Neural crest cell (in vitro differentiated cells): ENCODE data around the gene ANK3. TPM values are rescaled to one million over a fixed set of nuclear protein-coding genes. Genes with fewer than 3 reads are reported as not detected.

Source experiments
- DNase-seq: peaks from one replicate; pipeline ENCODE4 v3.0.0; 2021; ENCODE audit warnings: low read depth, mixed read lengths, low spot score
- H3K27ac Mint-ChIP-seq: one replicate; pipeline ENCODE4 v1.8.0; 2021; ENCODE audit warnings: mild to moderate bottlenecking, mixed read lengths; ENCODE audit not compliant: unreplicated experiment
- H3K27me3 Mint-ChIP-seq: 2 replicates; pipeline ENCODE4 v1.8.0; 2021; ENCODE audit warnings: low read depth, mild to moderate bottlenecking, mixed read lengths
- H3K36me3 Mint-ChIP-seq: 2 replicates; pipeline ENCODE4 v1.8.0; 2021; ENCODE audit warnings: low read depth, mild to moderate bottlenecking, mixed read lengths
- H3K4me1 Mint-ChIP-seq: 2 replicates; pipeline ENCODE4 v1.8.0; 2021; ENCODE audit warnings: mixed read lengths
- H3K4me3 Mint-ChIP-seq: one replicate; pipeline ENCODE4 v1.8.0; 2021; ENCODE audit warnings: mild to moderate bottlenecking, mixed read lengths
- H3K9me3 Mint-ChIP-seq: 2 replicates; pipeline ENCODE4 v1.8.0; 2021; ENCODE audit warnings: mixed read lengths
- total RNA-seq: library from RNA; stranded (reverse); gene quantifications from 2 replicates; pipeline ENCODE4 v1.2.1, GENCODE V29; 2021
- TF ChIP-seq, protein P1 (sequence below): fragments of 200-600 bp; sonication (generic); conservative IDR thresholded peaks from 2 replicates; pipeline ENCODE4 v1.5.0; 2021; ENCODE audit warnings: antibody characterized with exemption, mild to moderate bottlenecking

Gene ANK3
- total RNA-seq, 1 donor from 2014 or later, result 45.2 TPM

DNA sequence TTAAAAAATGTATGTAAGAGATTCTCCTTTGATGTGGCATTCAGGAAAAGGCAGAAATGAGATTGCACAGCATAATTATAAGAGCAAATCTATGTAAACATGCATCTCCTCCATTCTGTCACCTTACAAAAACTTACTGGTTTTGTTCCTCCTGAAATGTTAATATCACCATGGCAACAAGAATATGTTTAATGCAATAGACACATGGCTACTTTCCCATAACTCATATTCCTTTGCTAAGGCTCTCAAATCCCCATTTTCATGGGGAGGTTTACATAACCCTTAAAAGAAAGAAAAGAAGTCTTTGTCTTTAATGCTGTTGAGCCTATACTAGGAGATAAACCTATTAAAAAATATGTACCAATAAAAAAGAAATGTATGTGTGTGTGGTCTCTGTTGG lies 136.2 kb downstream of the ANK3 start:
- Mint-ChIP-seq H3K36me3 (no peaks in the 10 kb centered on the region), H3K4me3 (no peak overlapping the region), H3K9me3 (no peaks in the 10 kb centered on the region), H3K27me3 (no peaks in the 10 kb centered on the region), H3K4me1 (peaks cover 16% of the 10 kb centered on the region), H3K27ac (no peak overlapping the region)
- no peak for DNase-seq
- TF ChIP-seq, protein P1, sequence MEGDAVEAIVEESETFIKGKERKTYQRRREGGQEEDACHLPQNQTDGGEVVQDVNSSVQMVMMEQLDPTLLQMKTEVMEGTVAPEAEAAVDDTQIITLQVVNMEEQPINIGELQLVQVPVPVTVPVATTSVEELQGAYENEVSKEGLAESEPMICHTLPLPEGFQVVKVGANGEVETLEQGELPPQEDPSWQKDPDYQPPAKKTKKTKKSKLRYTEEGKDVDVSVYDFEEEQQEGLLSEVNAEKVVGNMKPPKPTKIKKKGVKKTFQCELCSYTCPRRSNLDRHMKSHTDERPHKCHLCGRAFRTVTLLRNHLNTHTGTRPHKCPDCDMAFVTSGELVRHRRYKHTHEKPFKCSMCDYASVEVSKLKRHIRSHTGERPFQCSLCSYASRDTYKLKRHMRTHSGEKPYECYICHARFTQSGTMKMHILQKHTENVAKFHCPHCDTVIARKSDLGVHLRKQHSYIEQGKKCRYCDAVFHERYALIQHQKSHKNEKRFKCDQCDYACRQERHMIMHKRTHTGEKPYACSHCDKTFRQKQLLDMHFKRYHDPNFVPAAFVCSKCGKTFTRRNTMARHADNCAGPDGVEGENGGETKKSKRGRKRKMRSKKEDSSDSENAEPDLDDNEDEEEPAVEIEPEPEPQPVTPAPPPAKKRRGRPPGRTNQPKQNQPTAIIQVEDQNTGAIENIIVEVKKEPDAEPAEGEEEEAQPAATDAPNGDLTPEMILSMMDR, result no peak

- TF ChIP-seq, protein P1, result no peak
- peaks cover 8% of the 10 kb centered on the region for H3K4me1 Mint-ChIP-seq
- no peak overlapping the region for H3K27ac Mint-ChIP-seq
- no peaks in the 10 kb centered on the region for H3K9me3 Mint-ChIP-seq
- H3K4me3 Mint-ChIP-seq, result no peak overlapping the region
- DNase-seq, result no peak
- no peaks in the 10 kb centered on the region for H3K36me3 Mint-ChIP-seq
- no peaks in the 10 kb centered on the region for H3K27me3 Mint-ChIP-seq
These were observed 137.0 kb downstream of the ANK3 start for GRCh38 chr10:60252688-60253087.

GRCh38 chr10:60246382-60246781 lies 143.3 kb downstream of the ANK3 start:
- Mint-ChIP-seq H3K27me3 (no peaks in the 10 kb centered on the region), H3K4me1 (no peaks in the 10 kb centered on the region), H3K4me3 (no peak overlapping the region)

DNA sequence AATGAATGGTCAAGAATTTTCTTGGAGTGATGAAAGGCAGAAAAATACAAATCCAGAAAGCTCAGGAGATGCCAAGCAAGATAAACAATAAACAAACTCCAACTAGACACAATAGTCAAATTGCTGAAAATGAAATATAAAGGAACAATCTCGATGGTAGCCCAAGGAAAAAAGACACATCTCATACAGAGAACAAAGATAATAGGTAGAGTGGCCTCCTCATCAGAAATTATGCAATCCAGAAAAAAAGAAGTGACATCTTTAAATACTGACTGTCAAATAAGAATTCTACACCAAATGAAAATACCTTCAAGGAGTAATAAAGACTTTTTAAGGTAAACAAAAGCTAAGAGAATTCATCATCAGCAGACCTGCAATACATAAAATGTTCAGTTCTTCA lies 150.4 kb downstream of the ANK3 start:
- Mint-ChIP-seq H3K4me1 (peaks cover 7% of the 10 kb centered on the region), H3K4me3 (no peak overlapping the region), H3K9me3 (peaks cover 2% of the 10 kb centered on the region), H3K27me3 (no peaks in the 10 kb centered on the region), H3K36me3 (no peaks in the 10 kb centered on the region), H3K27ac (no peak overlapping the region)
- no peak for DNase-seq
- TF ChIP-seq, protein P1, result no peak

More at GRCh38 chr10:60246382-60246781, 143.3 kb downstream of the ANK3 start:
- no peak overlapping the region for H3K27ac Mint-ChIP-seq
- H3K36me3 Mint-ChIP-seq, result no peaks in the 10 kb centered on the region
- no peaks in the 10 kb centered on the region for H3K9me3 Mint-ChIP-seq
- TF ChIP-seq, protein P1, result no peak
- no peak for DNase-seq

DNA sequence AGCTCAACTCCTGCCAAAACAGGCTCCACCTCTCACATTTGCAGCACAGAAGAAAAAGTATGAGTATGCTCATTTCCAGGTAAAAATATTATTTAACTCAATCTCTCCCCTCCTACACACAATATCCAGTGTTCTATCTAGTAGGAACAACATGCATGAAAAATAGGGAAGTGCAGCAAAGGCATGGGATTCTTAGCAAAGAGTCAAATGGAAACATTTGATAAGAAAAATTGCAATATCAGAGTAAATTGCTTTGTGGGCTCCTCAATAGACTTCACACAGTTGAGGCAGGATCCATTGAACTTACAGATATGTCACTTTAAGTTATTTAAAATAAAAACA lies 150.9 kb downstream of the ANK3 start:
- no peak overlapping the region for H3K4me3 Mint-ChIP-seq
- H3K36me3 Mint-ChIP-seq, result no peaks in the 10 kb centered on the region
- no peak overlapping the region for H3K27ac Mint-ChIP-seq
- DNase-seq, result no peak
- H3K4me1 Mint-ChIP-seq, result peaks cover 7% of the 10 kb centered on the region
- H3K9me3 Mint-ChIP-seq, result peaks cover 2% of the 10 kb centered on the region
- H3K27me3 Mint-ChIP-seq, result no peaks in the 10 kb centered on the region
- TF ChIP-seq, protein P1, result no peak
